HG03432 (cell line): Measurements from ENCODE around the gene LMO2.
A peak's percentile ranks its signal among the peaks of the same experiment; 100 is the strongest.

Experiments
- ATAC-seq: cut with Tn5 transposase; IDR thresholded peaks from one replicate; pipeline ENCODE4 v1.9.1; 2021; ENCODE audit warnings: mild to moderate bottlenecking, moderate library complexity; ENCODE audit not compliant: unreplicated experiment

Gene LMO2

GRCh38 chr11:33915526-33915925, 23.6 kb upstream of the LMO2 start:
- ATAC-seq = no peak

- no peak for ATAC-seq
Measured at GRCh38 chr11:33913991-33914390, 22.1 kb upstream of the LMO2 start.

GRCh38 chr11:33912405-33913361, 20.8 kb upstream of the LMO2 start:
- ATAC-seq = peak; percentile 85

GRCh38 chr11:33910958-33911339, 19.1 kb upstream of the LMO2 start:
- ATAC-seq = no peak

- no peak for ATAC-seq
Measured at GRCh38 chr11:33910296-33910957, 18.6 kb upstream of the LMO2 start.

GRCh38 chr11:33909552-33909951, 17.7 kb upstream of the LMO2 start:
- no peak for ATAC-seq

- no peak for ATAC-seq
Measured at GRCh38 chr11:33909150-33909549, 17.3 kb upstream of the LMO2 start.

- ATAC-seq = no peak
Measured at GRCh38 chr11:33907421-33907820, 15.5 kb upstream of the LMO2 start.

- no peak for ATAC-seq
Measured at GRCh38 chr11:33906484-33907186, 14.8 kb upstream of the LMO2 start.

GRCh38 chr11:33904102-33904501, 12.2 kb upstream of the LMO2 start:
- ATAC-seq = no peak

- no peak for ATAC-seq
Measured at GRCh38 chr11:33900159-33900840, 8.4 kb upstream of the LMO2 start.

- ATAC-seq = no peak
Measured at GRCh38 chr11:33899400-33900037, 7.6 kb upstream of the LMO2 start.

GRCh38 chr11:33898957-33899356, 7.1 kb upstream of the LMO2 start:
- no peak for ATAC-seq

- no peak for ATAC-seq
Measured at GRCh38 chr11:33897761-33898375, 6.0 kb upstream of the LMO2 start.

- no peak for ATAC-seq
Measured at GRCh38 chr11:33896911-33897310, 5.0 kb upstream of the LMO2 start.

- ATAC-seq = no peak
Measured at GRCh38 chr11:33895752-33896137, 3.9 kb upstream of the LMO2 start.

GRCh38 chr11:33894398-33894746, 2.5 kb upstream of the LMO2 start:
- ATAC-seq = no peak

- ATAC-seq = peak; percentile 86
Measured at GRCh38 chr11:33893711-33894397, 2.0 kb upstream of the LMO2 start.

- no peak for ATAC-seq
Measured at GRCh38 chr11:33892906-33893594, 1.2 kb upstream of the LMO2 start.
